Myometrial cell (primary cell): ENCODE results near the gene CST2. TPM values are rescaled to one million over a fixed set of nuclear protein-coding genes. Genes with fewer than 3 reads are reported as not detected.

Experiments used
- total RNA-seq: library from RNA; depleted of rRNA; stranded (reverse); fragments of >200 nt; gene quantifications from 2 replicates; pipeline ENCODE4 v1.2.3, GENCODE V29; 2015

CST2 gene
- not detected in 2 replicates for total RNA-seq

GRCh38 chr20:23826541-23827021 lies at the start of gene CST2:
Gene CST2, minus strand, starts transcription at chr20:23826729. Its CDS starts 69 bp downstream, at chr20:23826660.

Other genes starting within 250 kb of the CST2 start
- gene CST9, start 220.8 kb downstream of the CST2 start, total RNA-seq = not detected in 2 replicates
- gene CST3, start 188.8 kb downstream of the CST2 start, total RNA-seq = 346 and 421 TPM in 2 replicates
- gene CST4, start 137.7 kb downstream of the CST2 start, total RNA-seq = not detected in 2 replicates
- not detected in 2 replicates for gene CST1, start 75.8 kb downstream of the CST2 start, total RNA-seq
- not detected in 2 replicates for gene CST5, start 53.0 kb upstream of the CST2 start, total RNA-seq
- not detected in 2 replicates for gene GGTLC1, start 162.1 kb upstream of the CST2 start, total RNA-seq